IPS DF 4.7 (cell line): Measurements from ENCODE around the gene TCF4.

ENCODE experiments used
- DNase-seq: peaks from one replicate; pipeline ENCODE4 v3.0.0-alpha.2; 2013; ENCODE audit warnings: low spot score; ENCODE audit errors: extremely low read depth

The TCF4 gene

GRCh38 chr18:55302167-55302833 lies 285.7 kb downstream of the TCF4 start:
- DNase-seq = no peak

- no peak for DNase-seq
Observed at GRCh38 chr18:55301824-55302166, 286.2 kb downstream of the TCF4 start.

- no peak for DNase-seq
Observed at GRCh38 chr18:55300936-55301531, 287.0 kb downstream of the TCF4 start.

- DNase-seq = no peak
Observed at GRCh38 chr18:55300421-55300935, 287.5 kb downstream of the TCF4 start.

GRCh38 chr18:55296778-55297177 lies 291.2 kb downstream of the TCF4 start:
- no peak for DNase-seq

- no peak for DNase-seq
Observed at GRCh38 chr18:55296115-55296514, 291.9 kb downstream of the TCF4 start.

GRCh38 chr18:55290898-55291297 lies 297.1 kb downstream of the TCF4 start:
- DNase-seq = no peak

- DNase-seq = no peak
Observed at GRCh38 chr18:55289775-55290174, 298.2 kb downstream of the TCF4 start.

GRCh38 chr18:55289048-55289447 lies 298.9 kb downstream of the TCF4 start:
- DNase-seq = no peak

- no peak for DNase-seq
Observed at GRCh38 chr18:55287935-55288868, 299.8 kb downstream of the TCF4 start.

- DNase-seq = no peak
Observed at GRCh38 chr18:55287149-55287806, 300.7 kb downstream of the TCF4 start.

- no peak for DNase-seq
Observed at GRCh38 chr18:55286257-55286825, 301.7 kb downstream of the TCF4 start.

GRCh38 chr18:55284614-55285013 lies 303.4 kb downstream of the TCF4 start:
- DNase-seq = no peak

- DNase-seq = no peak
Observed at GRCh38 chr18:55283309-55283708, 304.7 kb downstream of the TCF4 start.

GRCh38 chr18:55280503-55280902 lies 307.5 kb downstream of the TCF4 start:
- no peak for DNase-seq

GRCh38 chr18:55275039-55275901 lies 312.7 kb downstream of the TCF4 start:
- no peak for DNase-seq

- no peak for DNase-seq
Observed at GRCh38 chr18:55272510-55273243, 315.3 kb downstream of the TCF4 start.

GRCh38 chr18:55269622-55270021 lies 318.4 kb downstream of the TCF4 start:
- no peak for DNase-seq

- DNase-seq = no peak
Observed at GRCh38 chr18:55268628-55269275, 319.2 kb downstream of the TCF4 start.
